A673 (cell line): ENCODE measurements around the gene EGR1.

Source experiments
- EZH2 ChIP-seq: fragments of 200-600 bp; sonication (generic); IDR thresholded peaks from 2 replicates; pipeline ENCODE4 v1.6.1; 2017; ENCODE audit warnings: borderline replicate concordance, low read depth, mild to moderate bottlenecking, mixed read lengths, antibody characterized with exemption, low read length; ENCODE audit not compliant: poor library complexity, severe bottlenecking
- TF ChIP-seq, protein P1 (sequence below): fragments of 300-800, 200-600 bp; sonication (generic); conservative IDR thresholded peaks from 2 replicates; pipeline ENCODE4 v1.5.1; 2017; ENCODE audit warnings: low read depth, mild to moderate bottlenecking, antibody characterized with exemption, low read length, moderate library complexity, mixed read lengths

- TF ChIP-seq, protein P1, sequence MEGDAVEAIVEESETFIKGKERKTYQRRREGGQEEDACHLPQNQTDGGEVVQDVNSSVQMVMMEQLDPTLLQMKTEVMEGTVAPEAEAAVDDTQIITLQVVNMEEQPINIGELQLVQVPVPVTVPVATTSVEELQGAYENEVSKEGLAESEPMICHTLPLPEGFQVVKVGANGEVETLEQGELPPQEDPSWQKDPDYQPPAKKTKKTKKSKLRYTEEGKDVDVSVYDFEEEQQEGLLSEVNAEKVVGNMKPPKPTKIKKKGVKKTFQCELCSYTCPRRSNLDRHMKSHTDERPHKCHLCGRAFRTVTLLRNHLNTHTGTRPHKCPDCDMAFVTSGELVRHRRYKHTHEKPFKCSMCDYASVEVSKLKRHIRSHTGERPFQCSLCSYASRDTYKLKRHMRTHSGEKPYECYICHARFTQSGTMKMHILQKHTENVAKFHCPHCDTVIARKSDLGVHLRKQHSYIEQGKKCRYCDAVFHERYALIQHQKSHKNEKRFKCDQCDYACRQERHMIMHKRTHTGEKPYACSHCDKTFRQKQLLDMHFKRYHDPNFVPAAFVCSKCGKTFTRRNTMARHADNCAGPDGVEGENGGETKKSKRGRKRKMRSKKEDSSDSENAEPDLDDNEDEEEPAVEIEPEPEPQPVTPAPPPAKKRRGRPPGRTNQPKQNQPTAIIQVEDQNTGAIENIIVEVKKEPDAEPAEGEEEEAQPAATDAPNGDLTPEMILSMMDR: no peak
- TF ChIP-seq EZH2: no peak
Observed at GRCh38 chr5:138458384-138458783, 6.9 kb upstream of the EGR1 start.
